AG10803 (cell line): ENCODE results near the gene GLT6D1.
"Not testable (repeated sequence)": the region's sequence is repeated elsewhere in the genome, so short reads cannot be mapped to it uniquely, and the experiment has no call there.

ENCODE experiments used
- DNase-seq: peaks from one replicate; pipeline ENCODE4 v3.0.0; 2010; ENCODE audit warnings: low read depth
- H3K4me3 ChIP-seq: 2 replicates; pipeline ENCODE4 v1.5.1; 2011; ENCODE audit warnings: mild to moderate bottlenecking, low read length, control low read depth
- CTCF ChIP-seq: conservative IDR thresholded peaks from 2 replicates; pipeline ENCODE4 v1.5.1; 2011; ENCODE audit warnings: mild to moderate bottlenecking, low read length, control low read depth, inconsistent platforms

GLT6D1 gene

GRCh38 chr9:135678236-135679017 lies 39.1 kb upstream of the GLT6D1 start:
- H3K4me3 ChIP-seq, result no peak overlapping the region
- no peak for TF ChIP-seq CTCF
- no peak for DNase-seq

GRCh38 chr9:135677641-135678168 lies 38.4 kb upstream of the GLT6D1 start:
- TF ChIP-seq CTCF, result no peak
- no peak for DNase-seq
- no peak overlapping the region for H3K4me3 ChIP-seq

DNA sequence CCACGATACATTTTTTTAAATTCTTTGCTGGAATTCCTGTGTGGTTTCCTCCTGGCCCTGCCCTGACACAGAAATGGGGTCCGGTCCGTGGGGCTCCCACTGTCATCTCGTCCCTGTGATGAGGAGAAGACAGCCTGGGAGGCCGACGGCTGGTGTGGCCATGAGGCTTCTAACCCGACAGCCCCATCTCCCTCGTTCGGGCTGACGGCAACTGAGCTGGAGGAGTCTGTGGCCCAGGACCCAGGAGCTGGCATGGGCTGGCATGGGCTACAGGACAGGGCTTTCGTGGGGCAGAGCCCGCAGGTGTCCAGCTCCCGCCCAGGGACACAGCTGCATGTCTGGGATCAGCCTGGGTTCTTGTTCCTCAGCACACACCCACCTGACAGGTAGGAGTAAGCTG lies 37.6 kb upstream of the GLT6D1 start:
- no peak overlapping the region for H3K4me3 ChIP-seq
- no peak for DNase-seq
- no peak for TF ChIP-seq CTCF

DNA sequence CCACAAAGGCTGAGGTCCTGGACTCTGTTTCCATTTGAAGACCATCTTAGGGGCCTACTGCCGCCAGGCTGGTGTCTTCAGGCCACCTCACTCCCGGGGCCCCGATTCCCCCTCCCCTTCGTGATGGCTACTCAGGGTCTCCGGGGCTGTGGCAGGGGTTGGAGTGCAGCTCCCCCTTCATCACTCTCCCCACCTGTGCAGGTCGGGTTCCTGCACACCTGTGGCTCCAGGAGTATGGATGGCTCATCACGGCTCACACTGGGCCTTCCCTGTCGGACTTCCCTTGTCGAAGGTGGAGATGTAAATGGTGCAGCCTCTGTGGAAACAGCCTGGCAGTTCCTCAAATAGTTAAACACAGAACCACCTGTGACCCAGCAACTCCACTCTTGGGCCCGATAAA lies 35.6 kb upstream of the GLT6D1 start:
- DNase-seq, result no peak
- no peak overlapping the region for H3K4me3 ChIP-seq
- TF ChIP-seq CTCF, result no peak

- no peak for DNase-seq
- no peak for TF ChIP-seq CTCF
- no peak overlapping the region for H3K4me3 ChIP-seq
Observed at GRCh38 chr9:135673941-135674340, 34.6 kb upstream of the GLT6D1 start.

- not testable (repeated sequence) for H3K4me3 ChIP-seq, DNase-seq
Observed at GRCh38 chr9:135672786-135673185, 33.4 kb upstream of the GLT6D1 start.

- DNase-seq, result no peak
- TF ChIP-seq CTCF, result no peak
- H3K4me3 ChIP-seq, result no peak overlapping the region
Observed at GRCh38 chr9:135671591-135672041, 32.3 kb upstream of the GLT6D1 start.
